ENCODE results near the gene TM7SF2. TPM values are rescaled to one million over a fixed set of nuclear protein-coding genes. Genes with fewer than 3 reads are reported as not detected.

The TM7SF2 gene
- total RNA-seq, 1 experiment from 2014 or later, result 44.2 TPM

DNA sequence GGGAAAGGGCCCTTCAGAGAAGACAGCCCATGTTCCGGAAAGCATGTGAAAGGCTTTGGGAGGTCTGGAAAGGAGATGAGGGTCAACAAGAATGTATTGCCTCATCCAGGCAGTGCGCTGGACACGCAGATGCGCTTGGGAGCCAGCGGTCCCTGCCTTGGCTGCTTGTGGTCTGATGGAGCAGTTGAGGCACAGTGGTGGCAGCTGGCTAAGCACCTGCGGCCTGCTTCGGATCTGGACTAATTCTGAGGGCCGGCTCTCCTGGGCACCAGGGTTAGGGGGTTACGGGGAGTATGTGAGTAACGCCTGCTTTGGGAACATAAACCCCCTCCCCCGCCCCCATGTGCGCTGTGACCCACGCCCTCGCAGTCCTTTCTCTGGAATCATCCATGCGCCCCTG, 4.6 kb upstream of the TM7SF2 start:
- H3K9ac ChIP-seq (ENCODE audit: low read length), result no peak overlapping the region
- no peak overlapping the region for H3K4me2 ChIP-seq (ENCODE audit: low read length)
- ATAC-seq (no peak), DNase-seq (no peak)
- no peaks in the 10 kb centered on the region for H3F3A ChIP-seq (ENCODE audit: low read length, unreplicated experiment)
- no peaks in the 10 kb centered on the region; the same call in 1 of the 2 replicates for H3K4me1 ChIP-seq (ENCODE audit: insufficient read depth, low read length)
- ChIA-PET POLR2A (ENCODE audit: unreplicated experiment) (no interaction called here), CTCF (no interaction called here)
- H2AFZ ChIP-seq (ENCODE audit: low read length), result no peak overlapping the region
- TF ChIP-seq, protein P1, sequence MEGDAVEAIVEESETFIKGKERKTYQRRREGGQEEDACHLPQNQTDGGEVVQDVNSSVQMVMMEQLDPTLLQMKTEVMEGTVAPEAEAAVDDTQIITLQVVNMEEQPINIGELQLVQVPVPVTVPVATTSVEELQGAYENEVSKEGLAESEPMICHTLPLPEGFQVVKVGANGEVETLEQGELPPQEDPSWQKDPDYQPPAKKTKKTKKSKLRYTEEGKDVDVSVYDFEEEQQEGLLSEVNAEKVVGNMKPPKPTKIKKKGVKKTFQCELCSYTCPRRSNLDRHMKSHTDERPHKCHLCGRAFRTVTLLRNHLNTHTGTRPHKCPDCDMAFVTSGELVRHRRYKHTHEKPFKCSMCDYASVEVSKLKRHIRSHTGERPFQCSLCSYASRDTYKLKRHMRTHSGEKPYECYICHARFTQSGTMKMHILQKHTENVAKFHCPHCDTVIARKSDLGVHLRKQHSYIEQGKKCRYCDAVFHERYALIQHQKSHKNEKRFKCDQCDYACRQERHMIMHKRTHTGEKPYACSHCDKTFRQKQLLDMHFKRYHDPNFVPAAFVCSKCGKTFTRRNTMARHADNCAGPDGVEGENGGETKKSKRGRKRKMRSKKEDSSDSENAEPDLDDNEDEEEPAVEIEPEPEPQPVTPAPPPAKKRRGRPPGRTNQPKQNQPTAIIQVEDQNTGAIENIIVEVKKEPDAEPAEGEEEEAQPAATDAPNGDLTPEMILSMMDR (conservative IDR thresholded peaks at IDR 0.05; ENCODE audit: low read depth, low read length), result no peak
- no peak for TF ChIP-seq EZH2phosphoT487 (IDR thresholded peaks at IDR 0.05; ENCODE audit: borderline replicate concordance, low read length)
- H3K4me3 ChIP-seq (ENCODE audit: low read length), result no peak overlapping the region
- no peaks in the 10 kb centered on the region for H3K9me2 ChIP-seq (replicated peaks; ENCODE audit: low read length)
- no peaks in the 10 kb centered on the region for H3K36me3 ChIP-seq (ENCODE audit: low read depth, low read length)
- H3K27ac ChIP-seq (ENCODE audit: low read length), result no peak overlapping the region
- peaks cover 27% of the 10 kb centered on the region for H3K79me2 ChIP-seq (ENCODE audit: low read length)
- no peaks in the 10 kb centered on the region for H3K9me3 ChIP-seq (ENCODE audit: low read length)
- no TSS peak for BruUV-seq (replicated peaks)
- intact Hi-C loops (cut with micrococcal nuclease), result no loop called here
- no peaks in the 10 kb centered on the region for H3K27me3 ChIP-seq (ENCODE audit: low read length)
- H4K20me1 ChIP-seq (ENCODE audit: low read length), result no peaks in the 10 kb centered on the region

GRCh38 chr11:65107751-65108468, 3.8 kb upstream of the TM7SF2 start:
- H3K9ac ChIP-seq (ENCODE audit: low read length), result no peak overlapping the region
- H3K27me3 ChIP-seq (ENCODE audit: low read length), result no peaks in the 10 kb centered on the region
- DNase-seq (no peak), ATAC-seq (no peak)
- no peak overlapping the region for H2AFZ ChIP-seq (ENCODE audit: low read length)
- peaks cover 25% of the 10 kb centered on the region for H3K79me2 ChIP-seq (ENCODE audit: low read length)
- no peaks in the 10 kb centered on the region for H3K9me3 ChIP-seq (ENCODE audit: low read length)
- TF ChIP-seq EZH2phosphoT487 (IDR thresholded peaks at IDR 0.05; ENCODE audit: borderline replicate concordance, low read length) (no peak), EZH2 (IDR thresholded peaks at IDR 0.05; ENCODE audit: low read length, unreplicated experiment) (no peak)
- TF ChIP-seq, protein P1 (conservative IDR thresholded peaks at IDR 0.05; ENCODE audit: low read depth, low read length), result no peak
- no peak overlapping the region for H3K4me3 ChIP-seq (ENCODE audit: low read length)
- H4K20me1 ChIP-seq (ENCODE audit: low read length), result no peaks in the 10 kb centered on the region
- no peaks in the 10 kb centered on the region for H3F3A ChIP-seq (ENCODE audit: low read length, unreplicated experiment)
- BruUV-seq (replicated peaks), result no TSS peak
- no peak overlapping the region for H3K27ac ChIP-seq (ENCODE audit: low read length)
- peaks cover 3% of the 10 kb centered on the region for H3K4me1 ChIP-seq (ENCODE audit: insufficient read depth, low read length)
- H3K4me2 ChIP-seq (ENCODE audit: low read length), result no peak overlapping the region
- intact Hi-C loops (cut with micrococcal nuclease), result no loop called here
- ChIA-PET POLR2A (ENCODE audit: unreplicated experiment) (no interaction called here), CTCF (no interaction called here)
- no peaks in the 10 kb centered on the region for H3K9me2 ChIP-seq (replicated peaks; ENCODE audit: low read length)
- no peaks in the 10 kb centered on the region for H3K36me3 ChIP-seq (ENCODE audit: low read depth, low read length)

DNA sequence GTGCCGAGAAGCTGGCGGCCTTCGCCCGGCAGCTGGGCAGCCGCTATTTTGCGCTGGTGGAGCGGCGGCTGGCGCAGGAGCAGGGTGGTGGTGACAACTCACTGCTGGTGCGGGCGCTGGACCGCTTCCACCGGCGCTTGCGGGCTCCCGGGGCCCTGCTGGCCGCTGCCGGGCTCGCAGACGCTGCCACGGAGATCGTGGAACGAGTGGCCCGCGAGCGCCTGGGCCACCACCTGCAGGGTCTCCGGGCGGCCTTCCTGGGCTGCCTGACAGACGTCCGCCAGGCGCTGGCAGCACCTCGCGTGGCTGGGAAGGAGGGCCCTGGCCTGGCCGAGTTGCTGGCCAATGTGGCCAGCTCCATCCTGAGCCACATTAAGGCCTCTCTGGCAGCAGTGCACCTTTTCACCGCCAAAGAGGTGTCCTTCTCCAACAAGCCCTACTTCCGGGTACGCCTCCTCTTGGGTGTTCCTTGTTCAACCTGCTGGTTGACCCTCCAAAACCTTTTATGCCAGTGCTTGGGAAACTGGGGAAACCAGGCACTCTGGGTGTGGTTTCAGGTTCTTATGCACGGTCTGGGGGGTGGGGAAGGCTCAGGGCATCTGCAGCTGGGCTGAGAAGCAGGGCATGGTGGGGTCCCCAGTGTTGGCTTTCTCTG, 3.1 kb upstream of the TM7SF2 start:
- Histone ChIP-seq H3K9me3 (ENCODE audit: low read length) (no peaks in the 10 kb centered on the region), H4K20me1 (ENCODE audit: low read length) (no peaks in the 10 kb centered on the region), H3K9ac (ENCODE audit: low read length) (no peak overlapping the region), H3K9me2 (replicated peaks; ENCODE audit: low read length) (no peaks in the 10 kb centered on the region), H2AFZ (ENCODE audit: low read length) (no peak overlapping the region), H3K79me2 (ENCODE audit: low read length) (peaks cover 20% of the 10 kb centered on the region), H3F3A (ENCODE audit: low read length, unreplicated experiment) (no peaks in the 10 kb centered on the region), H3K4me2 (ENCODE audit: low read length) (no peak overlapping the region), H3K4me3 (ENCODE audit: low read length) (no peak overlapping the region), H3K36me3 (ENCODE audit: low read depth, low read length) (no peaks in the 10 kb centered on the region), H3K27me3 (ENCODE audit: low read length) (no peaks in the 10 kb centered on the region), H3K4me1 (ENCODE audit: insufficient read depth, low read length) (peaks cover 9% of the 10 kb centered on the region), H3K27ac (ENCODE audit: low read length) (no peak overlapping the region)
- intact Hi-C loops (cut with micrococcal nuclease), result no loop called here
- BruUV-seq (replicated peaks), result no TSS peak
- DNase-seq (no peak), ATAC-seq (no peak)
- ChIA-PET POLR2A (ENCODE audit: unreplicated experiment) (no interaction called here), CTCF (interaction anchor here (0.6 kb wide), 1 partner anchor 11 kb away, joined by 3 read pairs; no protein-coding TSS in a partner anchor)
- TF ChIP-seq EZH2phosphoT487 (IDR thresholded peaks at IDR 0.05; ENCODE audit: borderline replicate concordance, low read length) (no peak), EZH2 (IDR thresholded peaks at IDR 0.05; ENCODE audit: low read length, unreplicated experiment) (no peak)
- TF ChIP-seq, protein P1 (conservative IDR thresholded peaks at IDR 0.05; ENCODE audit: low read depth, low read length), result no peak
